Measurements from ENCODE around the gene ALS2.
"Not testable (repeated sequence)": the region's sequence is repeated elsewhere in the genome, so short reads cannot be mapped to it uniquely, and the experiment has no call there.

ALS2 gene

DNA sequence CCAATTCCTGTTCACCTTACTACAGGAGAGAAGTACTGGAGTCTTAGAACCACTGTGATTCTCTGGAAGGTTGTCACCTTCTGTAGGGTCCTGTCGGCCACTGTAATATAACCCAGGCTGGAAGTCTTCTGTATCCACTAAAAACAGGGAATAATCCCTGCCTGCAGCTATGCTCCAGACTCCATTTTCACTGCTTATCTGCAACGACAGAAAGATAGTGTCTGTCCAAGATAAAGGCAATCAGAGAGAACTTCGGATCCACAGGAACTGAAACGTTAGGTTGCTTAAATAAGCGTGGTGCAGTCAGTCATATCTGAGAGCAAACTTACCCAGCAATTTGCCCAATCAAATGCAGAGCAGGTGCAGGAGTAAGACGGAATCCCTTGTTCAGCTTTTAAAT is 34.2 kb downstream of the ALS2 start:
- DNase-seq, result no peak

- no peak for DNase-seq
Measured at GRCh38 chr2:201735486-201735885, 45.2 kb downstream of the ALS2 start.

DNA sequence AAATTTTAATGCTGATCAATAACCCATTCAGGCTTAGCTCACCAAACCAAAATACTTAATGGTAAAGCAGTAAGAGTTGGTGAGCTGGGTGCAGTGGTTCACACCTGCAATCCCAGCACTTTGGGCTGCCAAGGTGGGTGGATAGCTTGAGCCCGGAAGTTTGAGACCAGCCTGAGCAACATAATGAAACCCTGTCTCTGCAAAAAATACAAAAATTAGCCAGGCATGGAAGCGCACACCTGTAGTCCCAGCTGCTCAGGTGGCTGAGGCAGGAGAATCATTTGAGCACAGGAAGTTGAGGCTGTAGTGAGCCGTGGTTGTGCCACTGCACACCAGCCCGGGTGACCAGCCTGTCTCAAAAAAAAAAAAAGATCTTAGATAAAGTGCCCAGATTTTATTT is 46.6 kb downstream of the ALS2 start:
- DNase-seq, result no peak

DNA sequence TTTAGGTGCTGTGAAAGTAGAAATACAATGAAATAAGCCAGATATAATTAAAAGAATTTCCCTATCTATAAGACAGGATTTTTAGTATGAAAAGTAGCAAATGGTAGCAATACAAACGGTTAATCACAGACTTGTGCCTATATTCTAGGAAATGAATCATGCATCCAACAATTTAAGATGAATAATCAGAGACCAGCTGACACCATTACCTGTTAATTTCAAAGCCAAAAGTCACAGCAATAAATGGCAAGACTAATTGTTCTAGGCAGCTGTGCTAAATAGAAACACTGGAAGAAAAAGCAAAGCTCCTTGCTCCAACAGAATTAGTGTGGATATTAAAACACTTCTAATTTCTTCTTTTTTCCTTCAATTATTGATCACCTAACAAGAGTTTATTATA is 47.2 kb downstream of the ALS2 start:
- no peak for DNase-seq

DNA sequence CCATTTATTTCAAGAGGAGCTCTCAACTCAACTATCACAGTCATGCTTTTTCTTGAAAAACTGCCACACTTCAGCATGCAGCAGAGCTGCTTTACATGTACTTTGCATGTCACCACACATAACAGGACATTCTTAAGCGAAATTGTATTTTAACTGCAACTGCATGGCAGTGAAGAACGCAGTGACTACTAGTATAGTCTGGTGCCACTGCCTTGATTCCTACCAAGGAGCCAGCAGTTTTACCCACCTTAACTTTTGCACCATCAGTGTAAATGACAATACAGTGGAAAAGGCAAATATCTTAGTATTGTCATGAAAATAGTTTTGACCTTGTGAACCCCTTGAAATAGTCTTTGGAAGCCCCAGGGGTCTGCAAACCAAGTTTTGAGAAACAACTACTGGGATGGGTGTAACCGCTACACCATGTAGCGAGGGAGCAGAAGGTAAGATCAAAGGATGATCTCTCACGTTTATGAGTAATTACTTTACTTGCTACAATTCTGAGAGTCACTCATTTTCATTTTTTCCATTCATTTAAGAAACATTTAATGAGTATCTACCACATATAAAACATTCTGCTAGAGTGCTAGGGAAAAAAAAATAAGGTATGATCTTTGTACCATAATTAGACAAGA is 50.0 kb downstream of the ALS2 start:
- DNase-seq, result no peak

- DNase-seq, result no peak
Measured at GRCh38 chr2:201715459-201715858, 65.3 kb downstream of the ALS2 start.

- DNase-seq, result no peak
Measured at GRCh38 chr2:201712726-201713125, 68.0 kb downstream of the ALS2 start.

GRCh38 chr2:201709747-201710146 is 71.0 kb downstream of the ALS2 start:
- no peak for DNase-seq

- DNase-seq, result no peak
Measured at GRCh38 chr2:201709049-201709448, 71.7 kb downstream of the ALS2 start.

DNA sequence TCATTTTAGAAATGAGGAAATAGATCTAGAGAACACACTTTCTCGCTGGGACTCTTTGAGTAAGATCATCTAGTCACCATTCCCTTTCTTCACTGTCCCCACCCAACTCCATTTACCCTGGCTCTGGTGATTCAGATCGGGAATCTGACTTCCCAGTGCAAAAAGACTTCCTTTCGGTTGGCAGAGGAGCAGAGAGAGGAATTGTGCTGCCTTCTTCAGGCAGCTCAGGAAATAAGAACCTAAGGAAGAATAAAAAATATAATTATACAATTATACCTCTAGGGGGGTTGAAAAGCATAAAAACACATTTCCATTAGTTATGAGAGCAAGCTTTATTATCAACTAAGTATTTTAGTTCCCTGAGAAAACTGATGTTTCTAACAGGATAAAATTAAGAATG is 73.0 kb downstream of the ALS2 start:
- DNase-seq, result no peak

- no peak for DNase-seq
Measured at GRCh38 chr2:201707142-201707541, 73.6 kb downstream of the ALS2 start.

DNA sequence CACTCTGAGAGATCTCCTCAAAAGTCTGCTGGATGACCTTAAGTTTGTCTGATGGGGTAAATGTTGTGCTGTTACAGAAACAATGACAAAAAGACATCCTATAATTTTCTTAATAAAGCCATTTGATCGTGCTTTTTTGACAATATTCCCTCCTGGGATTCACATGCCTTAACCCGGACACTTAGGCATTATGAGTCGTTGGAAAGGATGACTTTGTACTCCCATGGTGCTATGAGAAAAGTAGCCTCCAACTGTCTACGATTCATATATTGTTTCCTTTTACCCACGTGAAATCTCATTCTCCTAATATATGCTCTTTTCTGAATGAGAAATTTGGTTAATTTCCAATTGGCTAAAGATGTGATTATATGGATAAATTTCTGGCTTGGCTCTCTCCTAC is 76.2 kb downstream of the ALS2 start:
- no peak for DNase-seq

DNA sequence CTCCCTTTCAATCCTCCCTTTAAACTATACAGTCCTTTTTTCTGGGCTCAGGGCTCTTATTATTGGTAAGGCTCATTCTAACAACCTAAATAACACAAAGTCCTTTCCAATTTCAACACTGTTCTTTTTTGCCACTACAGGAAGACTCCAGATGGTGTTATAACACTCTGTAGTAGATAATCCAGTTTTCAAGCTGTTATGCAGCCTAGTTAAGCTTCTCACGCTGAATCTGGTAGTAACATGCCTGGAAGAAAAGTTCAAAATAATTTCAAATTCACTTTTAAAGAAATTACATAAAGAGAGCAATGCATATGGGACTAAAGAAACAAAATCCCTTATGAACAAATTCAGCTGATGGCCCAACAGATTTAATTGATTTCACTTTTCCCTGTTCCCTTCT is 79.1 kb downstream of the ALS2 start:
- DNase-seq, result no peak

DNA sequence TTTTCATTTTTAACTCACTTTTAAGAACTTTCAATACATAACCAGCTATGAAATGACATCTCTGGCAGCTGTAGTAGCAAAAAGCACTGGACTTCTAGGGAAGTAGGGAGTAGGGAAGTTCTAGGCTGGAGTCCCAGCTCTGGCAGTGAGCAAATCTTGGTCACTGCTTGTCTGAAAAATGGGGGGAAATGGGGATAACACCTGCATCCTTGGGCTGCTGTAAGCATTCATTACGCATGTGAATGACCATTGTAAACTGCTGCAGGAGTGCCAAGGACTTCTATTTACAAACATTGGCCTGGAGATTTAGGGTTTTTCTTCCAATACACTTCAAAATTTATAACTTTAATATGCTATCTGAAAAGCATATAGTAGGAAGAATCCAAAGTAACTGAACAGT is 81.3 kb downstream of the ALS2 start:
- no peak for DNase-seq

GRCh38 chr2:201698588-201699226 is 82.0 kb downstream of the ALS2 start, which contains the start of gene MPP4:
TSS of gene MPP4 (minus strand) at chr2:201698644. CDS start at chr2:201693954, 4,690 bp downstream.
- no peak for DNase-seq

GRCh38 chr2:201697899-201698298 is 82.8 kb downstream of the ALS2 start:
- no peak for DNase-seq

DNA sequence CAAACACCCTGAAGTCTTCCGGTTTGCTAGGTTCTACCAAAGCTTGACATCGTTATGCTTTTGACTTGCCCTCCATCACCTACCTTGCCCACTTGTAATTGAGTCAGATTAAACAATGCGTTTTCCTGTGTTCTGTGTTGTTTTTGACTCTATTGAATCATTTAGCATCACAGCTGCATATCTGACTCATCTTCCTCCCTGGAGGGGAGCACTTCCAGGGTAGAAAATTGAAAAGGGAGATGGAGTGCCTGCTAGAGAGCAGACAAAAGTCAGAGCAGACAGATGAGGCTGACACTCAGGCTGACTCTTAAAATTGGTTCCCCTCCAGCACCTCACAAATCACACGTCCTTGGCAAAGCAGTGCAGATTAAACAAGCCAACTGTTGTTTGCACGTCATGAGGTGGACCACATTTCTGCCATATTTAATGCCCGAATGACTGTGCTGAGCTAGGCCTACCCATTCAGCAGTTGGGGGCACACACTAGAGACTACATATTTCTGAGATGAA is 84.5 kb downstream of the ALS2 start:
- DNase-seq, result no peak

DNA sequence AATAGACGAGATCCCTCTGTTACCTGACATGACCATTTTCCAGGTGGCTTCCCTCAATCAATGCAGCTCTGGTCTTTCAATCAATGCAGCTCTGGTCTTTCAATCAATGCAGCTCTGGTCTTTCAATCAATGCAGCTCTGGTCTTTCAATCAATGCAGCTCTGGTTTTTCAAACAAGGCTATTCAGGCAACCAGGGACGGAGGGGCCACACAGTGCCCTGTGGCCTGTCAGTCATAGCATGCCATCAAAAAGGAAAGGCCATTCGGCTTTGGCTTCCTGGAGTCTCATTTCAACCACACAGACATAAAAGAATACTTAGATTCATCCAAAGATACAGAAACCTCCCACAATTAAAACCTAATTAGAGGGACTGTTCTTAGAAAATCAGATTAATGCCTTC is 95.6 kb downstream of the ALS2 start:
- no peak for DNase-seq

DNA sequence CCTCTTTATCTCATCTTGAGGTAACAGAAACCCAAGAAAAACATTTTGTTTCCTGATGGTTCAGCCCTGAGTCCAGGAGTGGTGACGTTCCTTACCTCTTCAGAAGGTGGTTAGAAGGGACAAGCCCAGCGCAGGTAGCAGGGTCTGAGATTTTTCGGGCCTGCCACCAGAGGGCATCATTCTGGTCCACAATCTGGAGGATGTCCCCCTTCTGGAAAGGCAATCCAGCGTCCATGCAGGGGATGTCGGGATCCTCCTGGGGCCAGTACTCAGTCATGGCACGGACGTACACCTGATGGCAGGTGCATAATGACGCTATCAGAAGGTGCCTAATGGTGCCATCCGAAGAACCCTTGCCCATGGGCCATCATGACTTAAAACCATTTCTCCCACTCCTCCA is 100.0 kb downstream of the ALS2 start:
- no peak for DNase-seq

DNA sequence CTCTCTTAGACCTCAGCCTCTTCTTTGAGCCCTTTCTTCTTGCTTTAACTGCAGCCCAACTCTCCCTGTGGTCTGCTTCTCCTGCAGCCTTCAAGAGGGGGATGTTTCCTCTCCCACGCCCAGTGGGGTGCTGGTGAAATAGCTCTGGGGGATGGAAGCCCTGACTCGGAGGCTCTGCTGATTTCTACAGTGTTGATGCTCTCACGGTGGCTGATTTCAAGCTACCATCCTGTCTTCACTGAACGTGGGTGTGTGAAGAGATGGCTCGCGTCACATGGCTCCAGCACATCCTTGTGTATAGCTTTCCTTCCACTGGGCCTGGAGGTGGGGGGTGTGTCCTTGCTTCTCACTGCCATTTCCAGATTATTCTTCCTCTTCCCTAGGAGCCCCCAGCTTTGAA is 102.3 kb downstream of the ALS2 start:
- no peak for DNase-seq

- no peak for DNase-seq
Measured at GRCh38 chr2:201675454-201675853, 105.3 kb downstream of the ALS2 start.

DNA sequence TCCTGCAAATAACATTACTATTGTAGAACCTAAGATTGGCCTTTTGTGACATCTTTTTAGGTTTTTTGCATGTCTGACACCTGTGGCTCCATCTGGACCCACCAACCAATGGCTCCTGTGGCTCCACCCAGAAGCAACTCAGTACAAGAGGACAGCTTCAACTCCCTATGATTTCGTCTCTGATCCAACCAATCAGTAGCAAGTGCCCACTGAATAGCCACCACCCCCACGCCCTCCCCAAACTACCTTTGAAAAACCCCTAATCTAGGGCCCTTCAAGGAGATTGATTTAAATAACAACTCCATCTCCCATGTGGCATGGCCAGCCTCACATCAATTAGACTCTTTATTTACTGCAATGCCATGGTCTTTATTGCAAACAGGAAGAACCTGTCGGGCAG is 105.9 kb downstream of the ALS2 start:
- DNase-seq, result no peak

GRCh38 chr2:201674298-201674697 is 106.4 kb downstream of the ALS2 start:
- no peak for DNase-seq

- DNase-seq, result no peak
Measured at GRCh38 chr2:201673546-201673945, 107.2 kb downstream of the ALS2 start.

DNA sequence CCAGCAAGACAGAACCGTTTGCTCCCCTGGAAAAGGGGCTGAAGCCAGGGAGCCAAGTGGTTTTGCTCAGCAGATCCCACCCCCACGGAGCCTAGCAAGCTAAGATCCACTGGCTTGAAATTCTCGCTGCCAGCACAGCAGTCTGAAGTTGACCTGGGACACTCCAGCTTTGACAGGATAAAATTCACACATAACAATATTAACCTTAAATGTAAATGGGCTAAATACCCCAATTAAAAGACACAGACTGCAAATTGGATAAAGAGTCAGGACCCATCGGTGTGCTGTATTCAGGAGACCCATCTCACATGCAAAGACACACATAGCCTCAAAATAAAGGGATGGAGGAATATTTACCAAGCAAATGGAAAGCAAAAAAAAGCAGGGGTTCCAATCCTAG is 109.5 kb downstream of the ALS2 start:
- DNase-seq, result not testable (repeated sequence)
